Effector memory CD8-positive, alpha-beta T cell (primary cell): Measurements from ENCODE around the gene FBXO31.
A peak's percentile ranks its signal among the peaks of the same experiment; 100 is the strongest.

ENCODE experiments used
- ATAC-seq: fragments of 150-1000 bp; cut with Tn5 transposase; replicated peaks from 2 replicates; pipeline ENCODE4 v1.10.0; 2021; ENCODE audit warnings: mild to moderate bottlenecking, moderate library complexity
- DNase-seq, 3 experiments: peaks; one replicate each; pipeline ENCODE4 v3.0.0; 2021
- H3K27ac Mint-ChIP-seq, 2 donors: one replicate each; pipeline ENCODE4 v1.8.0; 2022; ENCODE audit warnings: mild to moderate bottlenecking in 2 of 2, mixed read lengths in 2 of 2, moderate library complexity in 2 of 2
- H3K27me3 Mint-ChIP-seq, 2 donors: one replicate each; pipeline ENCODE4 v1.8.0; 2022; ENCODE audit warnings: mixed read lengths in 2 of 2
- H3K36me3 Mint-ChIP-seq: one replicate; pipeline ENCODE4 v1.8.0; 2022; ENCODE audit warnings: mild to moderate bottlenecking, moderate library complexity, mixed read lengths; ENCODE audit not compliant: insufficient read depth
- H3K4me1 Mint-ChIP-seq, 2 donors: one replicate each; pipeline ENCODE4 v1.8.0; 2022; ENCODE audit warnings: low read depth in 2 of 2, mixed read lengths in 2 of 2
- H3K4me3 Mint-ChIP-seq, 2 donors: one replicate each; pipeline ENCODE4 v1.8.0; 2022; ENCODE audit warnings: mild to moderate bottlenecking in 2 of 2, mixed read lengths in 2 of 2, moderate library complexity in 2 of 2
- H3K9me3 Mint-ChIP-seq, 2 donors: one replicate each; pipeline ENCODE4 v1.8.0; 2022; ENCODE audit warnings: mixed read lengths in 2 of 2

Gene FBXO31

DNA sequence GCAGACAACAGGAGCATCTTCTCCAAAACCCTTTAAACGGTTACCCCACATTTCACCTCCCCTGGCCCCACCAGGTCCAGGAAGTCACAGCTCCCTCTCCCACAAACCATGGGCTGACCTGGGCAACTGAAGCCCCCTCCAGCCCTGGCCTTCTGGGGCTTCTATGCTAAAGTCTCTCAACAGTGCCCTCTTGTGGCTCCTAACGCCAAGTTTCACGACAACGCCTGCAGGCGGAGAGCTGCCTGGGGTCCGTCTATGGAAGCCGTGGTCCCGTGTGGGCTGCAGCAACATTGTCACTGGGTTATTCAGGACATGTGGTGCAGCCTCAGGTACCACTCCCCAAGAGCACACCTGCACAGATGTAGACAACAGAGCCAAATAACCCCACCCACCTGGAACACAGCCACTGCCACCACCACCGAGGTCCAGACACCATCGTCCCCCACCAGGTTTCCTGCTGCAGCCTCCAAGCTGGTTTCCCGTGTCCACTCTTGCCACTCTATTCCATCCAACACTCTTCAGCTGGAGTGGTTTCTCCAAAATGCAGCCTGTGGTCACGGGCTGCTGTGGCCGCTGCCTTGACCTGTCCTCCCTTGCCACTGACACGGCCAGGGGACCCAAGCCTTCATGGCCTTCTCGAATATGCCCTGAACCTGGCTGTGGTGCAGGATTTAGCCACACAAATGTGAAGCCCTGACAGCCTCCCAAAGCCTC is 85.5 kb downstream of the FBXO31 start:
- Mint-ChIP-seq H3K36me3 (no peaks in the 10 kb centered on the region), H3K4me3 (no peak overlapping the region), H3K9me3 (no peaks in the 10 kb centered on the region), H3K27me3 (no peaks in the 10 kb centered on the region), H3K4me1 (peaks cover 3 to 6% of the 10 kb centered on the region in 2 donors), H3K27ac (no peak overlapping the region)
- ATAC-seq (no peak), DNase-seq (peak; percentile 14 to 31 (median 26))

DNA sequence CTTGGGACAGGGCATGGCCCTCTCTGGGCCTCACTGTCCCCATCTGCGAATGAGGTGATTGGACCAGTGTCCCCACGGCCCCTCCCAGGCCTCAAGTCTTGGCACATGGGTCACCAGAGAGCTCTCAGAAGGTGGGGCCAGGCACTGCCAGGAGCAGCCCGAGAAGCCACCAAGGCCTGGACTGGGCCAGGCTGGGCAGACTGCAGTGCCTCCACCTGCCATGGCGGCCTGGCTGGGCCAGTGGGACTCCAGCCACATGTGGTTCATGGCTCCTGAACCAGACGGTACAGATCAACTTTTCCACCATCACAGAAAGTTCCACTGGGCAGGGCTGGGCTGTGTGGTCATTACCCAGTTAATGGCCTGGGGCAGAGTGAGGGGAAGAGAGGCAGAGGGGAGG is 86.2 kb downstream of the FBXO31 start:
- peaks cover 3 to 6% of the 10 kb centered on the region in 2 donors for H3K4me1 Mint-ChIP-seq
- H3K9me3 Mint-ChIP-seq = no peaks in the 10 kb centered on the region
- H3K36me3 Mint-ChIP-seq = no peaks in the 10 kb centered on the region
- no peak for DNase-seq
- ATAC-seq = no peak
- H3K27ac Mint-ChIP-seq = no peak overlapping the region
- no peak overlapping the region for H3K4me3 Mint-ChIP-seq
- H3K27me3 Mint-ChIP-seq = no peaks in the 10 kb centered on the region

DNA sequence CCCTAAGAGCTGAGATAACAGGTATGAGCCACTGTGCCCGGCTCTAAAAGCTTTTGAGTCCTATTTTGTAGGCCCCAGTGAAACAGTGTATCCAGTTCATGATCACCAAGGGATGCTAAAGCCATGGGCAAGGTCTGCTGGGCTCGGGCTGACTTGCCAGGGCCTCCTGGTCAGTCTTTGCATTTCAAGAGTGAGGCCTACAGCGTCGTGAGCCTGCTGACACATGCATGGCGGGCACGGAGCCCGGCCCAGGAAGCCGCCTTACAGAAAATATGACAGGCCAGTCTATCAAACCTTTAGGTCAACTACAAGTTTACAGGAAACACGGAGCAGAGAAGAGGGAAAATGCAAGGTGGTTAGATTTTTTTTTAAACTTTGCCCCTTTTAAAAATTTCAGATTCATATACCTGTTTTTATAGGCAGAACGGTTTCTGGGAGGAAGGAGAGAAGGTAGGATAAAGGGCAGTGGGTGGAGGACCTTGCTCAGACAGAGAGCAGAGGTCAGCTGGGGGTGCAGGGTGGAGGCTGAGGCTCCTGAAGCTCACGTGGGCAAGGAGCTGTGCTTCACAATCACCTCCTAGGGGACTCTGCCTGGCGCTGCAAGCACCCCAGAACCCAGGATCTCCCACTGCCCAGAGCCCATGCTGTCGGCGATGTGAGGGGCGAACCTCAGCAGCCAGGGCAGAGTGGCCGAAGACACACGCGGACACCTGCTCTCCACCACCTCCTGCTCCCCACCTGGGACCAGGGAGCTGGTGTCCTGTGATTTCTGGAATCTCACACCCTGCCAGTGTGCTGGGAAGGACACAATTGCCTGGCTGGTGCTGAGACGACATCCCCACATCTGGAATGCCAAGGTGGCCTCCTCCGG is 87.7 kb downstream of the FBXO31 start:
- ATAC-seq = no peak
- Mint-ChIP-seq H3K9me3 (no peaks in the 10 kb centered on the region), H3K4me3 (no peak overlapping the region), H3K27ac (no peak overlapping the region), H3K4me1 (peaks cover 3 to 6% of the 10 kb centered on the region in 2 donors), H3K36me3 (no peaks in the 10 kb centered on the region), H3K27me3 (no peaks in the 10 kb centered on the region)
- no peak for DNase-seq

DNA sequence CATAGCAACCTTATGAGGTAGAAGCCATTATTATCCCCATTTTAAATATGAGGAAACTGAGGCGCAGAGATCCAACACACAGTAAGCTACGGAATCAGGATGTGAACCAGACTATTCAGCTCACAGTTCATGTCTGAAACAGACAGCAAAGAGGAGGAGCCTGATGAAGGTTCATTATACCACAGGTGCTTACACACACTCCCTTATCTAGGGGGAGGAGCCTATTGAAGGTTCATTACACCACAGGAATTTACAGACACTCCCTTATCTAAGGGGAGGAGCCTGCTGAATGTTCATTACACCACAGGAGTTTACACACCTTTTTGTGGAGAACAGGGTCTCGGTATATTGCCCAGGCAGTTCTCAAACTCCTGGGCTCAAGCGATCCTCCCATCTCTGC is 88.3 kb downstream of the FBXO31 start:
- DNase-seq (no peak), ATAC-seq (peak; percentile 40)
- Mint-ChIP-seq H3K27ac (no peak overlapping the region), H3K27me3 (no peaks in the 10 kb centered on the region), H3K9me3 (no peaks in the 10 kb centered on the region), H3K36me3 (no peaks in the 10 kb centered on the region), H3K4me3 (no peak overlapping the region), H3K4me1 (peaks cover 3 to 6% of the 10 kb centered on the region in 2 donors)

DNA sequence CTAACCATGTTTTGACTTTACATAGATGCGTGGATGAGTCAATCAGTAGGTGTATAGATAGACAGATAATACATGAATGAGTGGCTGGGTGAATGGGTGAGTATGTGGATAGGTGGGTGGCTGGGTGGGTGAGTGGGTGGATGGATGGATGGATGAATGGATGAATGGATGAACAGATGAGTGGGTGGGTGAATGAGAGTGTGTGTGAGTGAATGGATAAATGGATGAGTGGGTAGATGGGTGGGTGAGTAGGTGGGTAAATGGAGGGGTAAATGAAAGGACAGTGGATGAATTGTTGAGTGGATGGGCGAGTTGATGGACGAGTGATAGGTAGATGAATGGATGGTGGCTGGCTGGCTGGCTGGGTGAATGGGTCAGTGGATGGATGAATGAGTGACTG is 89.6 kb downstream of the FBXO31 start:
- H3K9me3 Mint-ChIP-seq = no peaks in the 10 kb centered on the region
- peaks cover 3 to 6% of the 10 kb centered on the region in 2 donors for H3K4me1 Mint-ChIP-seq
- no peak for ATAC-seq
- no peaks in the 10 kb centered on the region for H3K36me3 Mint-ChIP-seq
- DNase-seq = no peak
- no peak overlapping the region for H3K27ac Mint-ChIP-seq
- H3K4me3 Mint-ChIP-seq = no peak overlapping the region
- no peaks in the 10 kb centered on the region for H3K27me3 Mint-ChIP-seq

DNA sequence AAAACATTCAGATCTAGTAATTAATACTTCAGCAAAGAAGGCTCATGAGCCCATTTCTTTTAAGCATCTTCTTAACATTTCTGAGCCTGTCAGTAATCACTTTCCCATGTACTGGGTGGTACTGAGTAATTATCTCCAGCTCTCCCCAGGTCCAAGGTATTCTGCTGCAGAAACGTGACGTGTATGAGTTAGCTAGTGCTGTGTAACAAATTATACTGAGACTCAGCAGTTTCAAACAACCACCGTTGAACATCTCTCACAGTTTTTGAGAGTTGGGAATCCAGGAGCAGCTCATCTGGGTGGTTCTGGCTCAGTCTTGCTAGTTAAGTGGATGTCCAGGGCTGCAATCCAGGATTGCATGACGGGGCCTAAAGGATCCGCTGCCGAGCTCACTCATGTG is 91.6 kb downstream of the FBXO31 start:
- no peak for DNase-seq
- ATAC-seq = no peak
- no peaks in the 10 kb centered on the region for H3K36me3 Mint-ChIP-seq
- H3K9me3 Mint-ChIP-seq = no peaks in the 10 kb centered on the region
- H3K4me1 Mint-ChIP-seq = no peaks in the 10 kb centered on the region
- H3K27me3 Mint-ChIP-seq = no peaks in the 10 kb centered on the region
- no peak overlapping the region for H3K27ac Mint-ChIP-seq
- no peak overlapping the region for H3K4me3 Mint-ChIP-seq

DNA sequence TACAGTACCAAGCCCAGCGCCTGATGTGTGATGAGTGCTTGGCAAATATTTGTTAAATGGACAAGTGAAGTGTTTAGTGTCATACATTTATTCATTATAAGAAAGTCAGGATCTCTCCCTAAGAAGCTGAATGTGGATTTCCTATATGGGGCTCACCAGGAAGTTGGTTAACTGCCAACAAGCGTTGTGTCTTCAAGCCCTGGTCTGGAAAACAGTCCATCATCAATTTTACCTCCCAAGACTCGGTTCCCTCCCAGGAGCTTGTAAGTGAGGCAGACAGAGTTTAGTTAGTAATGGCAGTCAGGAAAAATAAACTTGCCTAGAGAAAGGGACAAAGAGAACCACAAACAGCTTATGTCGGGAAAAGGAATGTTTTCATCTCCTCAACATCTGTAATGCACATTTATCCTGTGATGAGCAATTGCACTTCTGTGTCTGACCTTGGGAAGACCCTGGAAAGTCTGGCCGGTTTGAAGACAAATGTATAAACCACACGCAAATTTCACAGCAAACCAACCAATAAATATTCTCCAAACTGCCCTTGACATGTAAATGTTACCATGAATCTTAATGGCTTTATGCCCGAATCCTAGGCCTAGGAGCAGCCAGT is 94.7 kb downstream of the FBXO31 start:
- Mint-ChIP-seq H3K36me3 (peaks cover 2% of the 10 kb centered on the region), H3K27me3 (no peaks in the 10 kb centered on the region), H3K9me3 (no peaks in the 10 kb centered on the region), H3K4me1 (no peaks in the 10 kb centered on the region), H3K4me3 (no peak overlapping the region), H3K27ac (no peak overlapping the region)
- DNase-seq (no peak), ATAC-seq (no peak)

DNA sequence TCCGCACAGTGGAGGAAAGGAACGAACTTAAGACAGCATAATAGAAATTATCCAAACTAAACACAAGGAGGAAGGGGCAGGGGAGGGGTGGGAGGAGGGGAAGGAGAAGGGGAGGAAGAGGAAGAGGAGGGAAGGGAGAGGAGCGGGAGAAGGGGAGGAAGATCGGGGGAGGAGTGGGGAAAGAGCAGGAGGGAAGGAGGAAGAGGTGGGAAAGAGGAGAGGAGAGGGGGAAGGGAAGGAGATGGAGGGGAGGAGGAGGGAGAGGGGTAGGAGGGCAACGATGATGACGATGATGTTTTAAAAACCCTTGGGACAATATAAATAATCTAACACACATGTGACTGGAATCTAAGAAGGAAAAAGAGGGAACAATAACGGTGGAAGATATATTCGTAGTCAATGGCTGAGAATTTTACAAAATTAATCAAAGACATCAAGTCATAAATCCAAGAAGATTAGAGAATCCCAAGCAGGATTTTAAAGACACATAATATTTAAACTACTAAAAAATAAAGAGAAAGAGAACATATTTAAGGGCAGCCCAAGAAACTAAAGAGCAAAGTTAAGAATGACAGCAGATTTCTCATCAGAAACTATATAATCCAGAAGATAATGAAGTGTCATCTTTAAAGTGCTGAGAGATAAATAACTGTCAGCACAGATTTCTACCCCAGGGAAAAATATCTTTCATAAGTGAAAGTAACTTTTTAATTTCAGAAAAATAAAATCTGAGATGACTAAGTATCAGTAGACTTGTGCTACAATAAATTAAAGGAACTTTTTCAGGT is 96.5 kb downstream of the FBXO31 start:
- Mint-ChIP-seq H3K9me3 (no peaks in the 10 kb centered on the region), H3K27ac (no peak overlapping the region), H3K27me3 (no peaks in the 10 kb centered on the region), H3K4me1 (no peaks in the 10 kb centered on the region), H3K4me3 (no peak overlapping the region), H3K36me3 (peaks cover 2% of the 10 kb centered on the region)
- ATAC-seq = no peak
- no peak for DNase-seq

DNA sequence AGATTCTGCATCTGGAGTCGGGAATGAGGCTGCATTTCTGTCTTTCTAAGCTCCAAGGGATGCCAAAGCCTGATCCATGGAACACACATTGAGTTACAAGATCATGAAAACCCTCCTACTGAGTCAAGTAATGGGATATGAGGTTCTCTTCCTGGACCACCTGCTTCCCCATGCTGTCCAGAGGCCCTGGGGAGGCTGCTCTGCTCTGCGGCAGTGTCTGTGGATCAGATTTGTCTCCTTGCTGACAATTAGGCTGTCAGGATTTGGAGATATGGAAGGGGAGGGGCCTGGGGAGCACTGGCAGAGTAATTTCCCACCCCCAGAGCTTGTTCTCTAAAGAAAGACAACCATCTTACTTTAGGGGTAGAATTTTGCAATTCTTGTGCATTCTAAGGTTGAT is 99.4 kb downstream of the FBXO31 start:
- H3K9me3 Mint-ChIP-seq = no peaks in the 10 kb centered on the region
- no peak overlapping the region for H3K27ac Mint-ChIP-seq
- ATAC-seq = no peak
- H3K27me3 Mint-ChIP-seq = peaks cover 0 to 3% of the 10 kb centered on the region in 2 donors
- no peak for DNase-seq
- peaks cover 2% of the 10 kb centered on the region for H3K36me3 Mint-ChIP-seq
- no peaks in the 10 kb centered on the region for H3K4me1 Mint-ChIP-seq
- H3K4me3 Mint-ChIP-seq = no peak overlapping the region

DNA sequence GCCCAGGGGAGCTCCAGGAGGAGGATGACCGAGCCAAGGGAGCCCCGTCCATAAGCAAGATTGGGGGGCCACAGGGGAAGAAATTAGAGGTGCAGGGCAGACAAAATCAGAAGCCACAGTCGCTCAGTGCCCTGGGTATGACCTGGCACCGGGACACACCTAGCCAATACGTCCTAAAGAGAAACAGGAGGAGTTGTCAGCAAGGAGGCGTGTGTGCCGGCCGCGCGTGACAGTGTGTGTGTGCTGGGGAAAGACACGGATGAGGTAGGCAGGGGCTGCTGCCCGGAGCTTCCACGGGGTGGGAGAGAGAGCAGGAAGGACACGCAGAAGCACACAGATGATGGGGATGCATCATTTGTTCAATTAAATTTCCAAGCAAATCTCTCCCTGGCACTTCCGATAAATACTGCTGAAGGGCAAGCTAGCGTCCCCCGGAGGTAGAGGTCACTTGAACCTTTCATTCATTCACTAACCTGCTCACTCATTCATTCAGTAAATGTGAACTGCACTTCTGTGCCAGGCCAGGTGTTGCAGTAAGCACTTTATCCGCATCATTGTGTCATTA is 104.4 kb downstream of the FBXO31 start:
- Mint-ChIP-seq H3K9me3 (no peaks in the 10 kb centered on the region), H3K36me3 (no peaks in the 10 kb centered on the region), H3K27ac (no peak overlapping the region), H3K4me1 (peaks cover 5 to 9% of the 10 kb centered on the region in 2 donors), H3K27me3 (peaks cover 11 to 38% of the 10 kb centered on the region in 2 donors), H3K4me3 (no peak overlapping the region)
- no peak for ATAC-seq
- no peak for DNase-seq

DNA sequence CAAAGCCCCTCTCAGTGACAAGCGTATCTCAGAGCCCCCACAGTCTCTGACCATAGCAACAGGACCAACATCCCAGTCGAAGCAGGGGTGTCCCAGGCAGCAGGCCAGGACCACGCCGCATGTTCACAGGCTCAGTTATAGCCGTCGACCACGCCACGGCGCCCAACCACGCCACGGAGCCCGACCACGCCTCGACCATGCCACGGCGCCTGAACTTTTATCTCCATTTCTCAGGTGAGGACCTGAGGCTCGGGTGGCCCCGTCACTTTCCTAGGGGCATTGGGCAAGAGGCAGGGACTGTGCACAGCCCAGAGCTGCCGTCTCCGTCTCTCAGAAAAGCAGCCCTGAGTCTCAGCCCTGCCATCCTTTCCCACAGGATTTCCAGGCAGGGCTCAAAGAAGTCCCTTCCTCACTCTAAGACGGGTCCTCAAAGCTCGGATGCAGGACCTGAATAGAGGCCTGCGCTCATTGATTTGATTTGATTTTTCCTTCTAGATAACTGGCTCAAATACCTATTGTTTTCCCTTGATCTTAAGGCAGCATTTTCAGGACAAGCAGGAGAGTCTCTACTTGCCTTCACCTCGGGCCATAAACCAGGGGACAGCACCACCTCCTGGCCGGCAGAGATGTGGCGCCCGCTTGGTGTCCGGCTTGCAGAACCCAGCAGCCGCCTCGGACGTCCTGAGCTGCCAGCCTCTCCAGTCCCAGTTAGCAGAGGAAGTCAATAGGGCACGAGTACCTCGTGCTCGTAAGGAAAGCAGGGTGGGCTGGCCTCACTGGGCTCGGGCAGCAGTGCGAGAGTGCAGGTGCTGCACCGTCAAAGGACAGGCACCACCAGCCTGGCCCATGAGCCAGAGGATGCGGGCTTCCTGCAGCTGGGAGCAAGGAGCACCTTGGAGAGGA is 105.1 kb downstream of the FBXO31 start:
- H3K9me3 Mint-ChIP-seq = no peaks in the 10 kb centered on the region
- DNase-seq (peak in 2 of 3 experiments; percentile 5 to 11), ATAC-seq (peak; percentile 41)
- no peak overlapping the region for H3K4me3 Mint-ChIP-seq
- no peaks in the 10 kb centered on the region for H3K36me3 Mint-ChIP-seq
- H3K27me3 Mint-ChIP-seq = peaks cover 11 to 38% of the 10 kb centered on the region in 2 donors
- H3K27ac Mint-ChIP-seq = no peak overlapping the region
- peaks cover 5 to 9% of the 10 kb centered on the region in 2 donors for H3K4me1 Mint-ChIP-seq
